ENCODE results near the gene FMNL2.
"Not testable (repeated sequence)": the region's sequence is repeated elsewhere in the genome, so short reads cannot be mapped to it uniquely, and the experiment has no call there.

Gene FMNL2

GRCh38 chr2:152335016-152335725 is at the start of gene FMNL2:
TSS of gene FMNL2 (plus strand) at chr2:152335174.
- DNase-seq, result peak; percentile 79 to 81

DNA sequence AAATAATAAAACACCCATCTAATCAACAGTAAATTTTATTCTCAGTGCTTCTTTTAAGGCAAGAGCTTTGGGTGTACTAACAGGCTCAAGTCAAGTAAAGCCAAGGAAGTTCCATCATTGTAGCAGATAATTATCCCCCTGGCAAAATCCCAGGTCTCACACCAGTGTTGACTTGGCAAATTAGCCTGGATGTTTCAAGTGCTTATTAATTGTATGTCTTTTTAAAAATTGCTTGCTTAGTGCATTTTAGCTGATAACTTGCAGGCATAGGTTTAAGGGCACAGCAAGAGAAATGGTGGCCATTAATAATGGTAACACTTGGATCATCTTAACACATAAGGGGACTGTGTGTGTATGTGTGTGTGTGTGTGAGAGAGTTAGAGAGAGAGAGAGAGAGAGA is 42.0 kb upstream of the FMNL2 start:
- no peak for DNase-seq

DNA sequence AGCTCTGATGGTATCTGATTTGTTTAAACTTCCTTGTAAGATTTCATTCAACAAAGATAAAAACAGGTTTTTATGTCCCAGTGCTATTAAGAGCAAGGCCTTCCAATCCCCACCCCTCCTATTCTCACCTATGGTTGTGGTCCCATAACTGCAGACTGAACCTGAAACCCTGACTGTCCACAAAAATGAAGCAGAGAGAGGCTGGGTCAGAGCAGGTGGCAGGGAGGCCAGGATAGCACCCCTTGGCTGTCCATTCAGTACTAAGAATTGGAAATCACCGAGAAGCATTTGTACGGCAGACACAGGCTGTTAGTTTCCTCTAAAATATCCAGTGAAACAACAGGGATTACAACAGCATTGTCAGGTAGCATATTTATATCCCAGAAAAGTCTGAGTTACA is 37.3 kb upstream of the FMNL2 start:
- DNase-seq, result no peak

- no peak for DNase-seq
Measured at GRCh38 chr2:152298754-152299153, 36.2 kb upstream of the FMNL2 start.

DNA sequence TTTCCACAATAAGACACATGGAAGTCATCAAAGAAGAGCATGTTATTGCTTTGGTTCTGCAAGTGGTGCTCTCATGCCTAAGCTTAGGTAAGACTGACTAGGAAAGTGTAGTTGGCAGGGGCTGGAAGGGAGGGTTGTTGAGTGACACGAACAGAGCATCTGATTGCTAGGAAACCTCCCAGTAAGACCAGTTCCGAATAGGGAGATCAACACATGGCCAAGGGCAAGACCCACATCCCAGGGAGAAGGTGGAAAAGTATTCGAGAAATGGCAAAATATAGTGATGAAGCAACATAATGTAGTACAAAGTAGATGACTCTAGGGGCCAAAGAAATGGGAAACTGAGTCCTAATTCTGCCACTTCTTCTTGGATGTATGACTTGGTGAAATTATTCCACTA is 33.8 kb upstream of the FMNL2 start:
- no peak for DNase-seq

GRCh38 chr2:152303951-152304350 is 31.0 kb upstream of the FMNL2 start:
- no peak for DNase-seq

- DNase-seq, result no peak
Measured at GRCh38 chr2:152304836-152305235, 30.1 kb upstream of the FMNL2 start.

- DNase-seq, result no peak
Measured at GRCh38 chr2:152307863-152308262, 27.1 kb upstream of the FMNL2 start.

- no peak for DNase-seq
Measured at GRCh38 chr2:152309352-152310214, 25.4 kb upstream of the FMNL2 start.

DNA sequence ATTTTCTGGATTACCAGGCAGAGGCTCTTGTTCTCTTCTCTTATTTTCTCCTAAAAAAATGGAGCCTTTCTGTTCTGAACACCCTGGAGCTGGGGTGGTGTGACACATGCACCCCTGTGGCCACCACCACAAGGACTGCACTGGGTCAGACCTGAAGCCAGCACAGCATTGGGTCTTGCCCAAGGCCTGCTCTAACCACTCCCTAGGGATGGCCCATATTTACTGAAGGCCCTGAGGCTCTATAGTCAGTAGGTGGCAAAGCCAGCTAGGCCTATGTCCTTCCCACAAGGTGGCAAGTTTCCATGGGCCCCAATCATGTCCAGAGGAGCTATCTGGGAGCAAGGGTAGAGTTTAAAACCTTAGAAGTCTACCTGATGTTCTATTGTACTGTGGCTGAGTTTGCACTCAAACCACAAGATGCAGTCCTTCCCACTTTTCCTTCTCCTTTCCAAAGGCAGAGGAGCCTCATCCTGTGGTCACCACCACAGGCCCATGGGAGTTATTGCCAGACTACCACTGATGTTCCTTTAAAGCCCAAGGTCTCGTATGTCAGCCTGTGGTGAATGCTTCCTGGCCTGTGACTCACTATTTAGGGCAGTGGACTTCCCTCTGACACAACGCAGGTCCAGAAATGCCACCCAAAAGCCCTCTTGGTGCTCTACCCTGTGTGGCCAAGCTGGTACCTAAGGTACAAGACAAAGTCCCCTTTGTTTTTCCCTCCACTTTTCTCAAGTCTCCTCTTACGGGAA is 15.0 kb upstream of the FMNL2 start:
- no peak for DNase-seq

GRCh38 chr2:152320814-152321213 is 14.2 kb upstream of the FMNL2 start:
- DNase-seq, result no peak

- no peak for DNase-seq
Measured at GRCh38 chr2:152322222-152322621, 12.8 kb upstream of the FMNL2 start.

DNA sequence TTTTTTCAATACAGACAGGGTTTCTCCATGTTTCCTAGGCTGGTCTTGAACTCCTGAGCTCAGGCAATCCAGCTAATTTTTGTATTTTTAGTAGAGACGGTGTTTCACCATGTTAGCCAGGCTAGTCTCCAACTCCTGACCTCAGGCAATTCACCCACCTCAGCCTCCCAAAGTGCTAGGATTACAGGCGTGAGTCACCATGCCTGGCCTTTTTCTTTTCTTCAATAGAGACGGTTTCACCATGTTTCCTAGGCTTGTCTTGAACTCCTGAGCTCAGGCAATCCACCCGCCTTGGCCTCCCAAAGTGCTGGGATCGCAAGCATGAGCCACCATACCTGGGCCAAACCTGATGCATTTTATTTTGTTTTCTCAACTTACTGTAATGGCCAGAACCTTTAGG is 9.8 kb upstream of the FMNL2 start:
- not testable (repeated sequence) for DNase-seq

DNA sequence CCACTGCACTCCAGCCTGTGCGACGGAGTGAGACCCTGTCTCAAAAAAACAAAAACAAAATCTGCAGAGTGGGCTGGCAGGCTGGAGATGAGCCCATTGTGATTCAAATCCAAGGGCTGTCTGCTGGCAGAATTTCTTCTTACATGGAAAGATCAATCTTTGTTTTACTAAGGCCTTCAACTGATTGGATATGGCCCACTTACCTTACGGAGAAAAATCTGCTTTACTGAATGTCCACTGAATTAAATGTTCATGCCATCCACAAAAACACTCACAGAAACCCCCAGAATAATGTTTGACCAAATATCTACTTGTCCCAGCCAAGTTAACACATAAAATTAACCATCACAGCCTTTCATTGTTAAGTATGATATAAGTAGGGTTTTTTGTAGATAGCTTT is 8.3 kb upstream of the FMNL2 start:
- no peak for DNase-seq

GRCh38 chr2:152328013-152328412 is 7.0 kb upstream of the FMNL2 start:
- no peak for DNase-seq

DNA sequence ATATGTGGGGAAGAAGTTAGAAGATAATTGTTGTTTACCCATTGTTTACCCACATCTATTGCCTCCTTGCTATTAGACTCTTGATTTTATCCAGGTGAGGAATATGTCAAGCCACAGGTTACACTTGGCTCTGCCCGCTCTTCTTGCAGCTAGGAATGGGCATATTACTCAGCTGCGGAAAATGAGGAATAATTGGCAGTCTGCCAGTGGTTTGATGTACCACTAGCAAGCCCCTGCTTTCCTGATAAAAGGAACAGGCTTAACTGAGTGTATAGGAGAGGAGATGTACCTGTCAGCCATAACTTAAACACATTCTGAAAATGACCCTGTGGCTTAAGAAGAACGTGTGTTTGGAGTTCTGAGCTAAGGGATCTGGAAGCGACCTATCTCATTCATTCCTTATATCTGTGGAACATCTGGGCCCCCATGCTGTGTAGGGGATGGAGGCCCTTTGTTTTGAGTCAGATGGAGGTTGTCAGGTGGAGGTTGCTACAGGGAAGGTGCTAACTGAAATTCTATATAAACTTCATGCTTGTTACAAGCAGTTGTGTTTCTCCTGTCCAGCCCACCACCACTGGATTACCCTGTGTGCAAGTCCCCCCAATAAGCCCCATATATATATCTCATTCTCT is 4.6 kb upstream of the FMNL2 start:
- DNase-seq, result no peak

DNA sequence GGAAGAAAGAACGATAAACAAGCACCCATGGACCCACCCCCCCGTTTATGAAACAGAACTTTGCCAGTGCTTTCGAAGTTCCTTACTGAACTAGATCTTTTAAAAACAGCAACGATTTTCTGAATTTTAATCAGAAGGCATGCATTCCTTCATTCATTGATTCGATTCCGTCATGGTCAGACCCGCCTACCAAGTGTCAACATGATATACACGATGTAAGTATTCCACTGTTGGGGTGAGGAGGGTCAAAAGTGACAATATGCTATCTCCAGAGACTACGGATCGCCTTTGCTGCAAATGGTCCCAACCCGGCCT is 316 bp upstream of the FMNL2 start:
- no peak for DNase-seq

GRCh38 chr2:152335726-152336118 is 748 bp downstream of the FMNL2 start:
- DNase-seq, result no peak

DNA sequence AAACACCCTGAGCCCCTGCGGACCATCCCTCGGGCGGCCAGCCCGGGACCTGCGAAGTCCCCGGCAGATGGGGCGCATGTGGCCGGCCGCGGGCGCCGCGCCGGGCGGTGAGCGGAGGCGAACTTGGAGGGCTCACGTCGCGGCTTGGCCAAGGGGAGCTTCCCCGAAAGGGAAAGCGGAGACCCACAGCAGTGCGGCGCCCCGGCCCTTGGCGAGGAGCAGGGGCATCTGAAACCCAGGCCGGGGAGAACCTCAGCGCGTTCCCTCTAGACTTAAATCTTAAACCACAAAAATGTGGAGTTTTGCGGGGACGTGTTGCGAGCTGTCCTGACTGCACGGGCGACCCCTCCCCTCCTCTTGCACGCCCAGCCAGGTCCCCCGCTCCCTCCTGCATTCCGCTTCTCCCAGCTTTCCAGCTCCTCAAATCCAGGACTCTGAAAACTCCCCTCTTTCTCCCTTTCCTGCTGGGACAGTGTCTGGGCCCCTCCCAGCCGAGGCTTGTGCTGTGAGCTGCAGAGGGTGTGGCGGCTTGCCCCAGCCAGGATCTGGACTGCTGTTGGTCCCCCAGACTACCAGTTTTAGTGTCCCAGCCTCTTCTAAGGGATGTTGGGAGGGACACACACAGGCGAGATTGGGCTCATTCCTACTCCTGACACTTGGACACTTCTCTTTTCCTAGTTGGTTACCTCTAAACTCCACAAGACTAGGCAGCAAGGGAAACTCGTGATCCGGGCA is 1.3 kb downstream of the FMNL2 start:
- DNase-seq, result no peak

DNA sequence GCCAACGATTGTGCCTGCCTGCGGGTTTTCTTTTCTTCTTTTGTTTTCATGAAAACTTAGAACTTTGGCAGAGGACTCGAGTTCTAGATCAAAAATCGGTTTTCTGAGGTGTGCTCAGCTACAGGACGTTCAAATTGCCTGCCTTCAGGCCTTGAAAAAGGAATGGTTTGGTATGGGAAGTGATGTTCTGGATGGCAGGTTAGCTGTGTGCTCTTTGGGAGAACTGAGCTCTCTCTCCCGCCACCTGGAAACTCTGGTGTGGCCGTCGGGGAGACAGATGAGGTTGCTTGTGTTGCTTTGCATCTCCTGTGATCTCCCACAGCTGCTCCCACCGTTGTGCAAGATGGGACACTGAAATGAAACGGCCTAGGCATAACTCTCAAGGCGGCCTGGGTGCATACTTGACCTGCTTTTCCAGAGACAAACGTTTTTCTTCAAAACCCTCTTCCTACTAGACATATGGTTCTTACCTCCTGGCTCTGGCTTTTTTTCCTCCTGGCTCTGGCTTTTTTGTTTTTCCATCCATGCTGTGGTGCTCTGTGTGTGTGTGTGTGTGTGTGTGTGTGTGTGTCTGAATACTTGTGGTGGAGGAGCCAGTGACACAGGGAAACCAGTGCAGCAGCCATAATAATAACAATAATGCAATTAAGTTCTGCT is 2.0 kb downstream of the FMNL2 start:
- DNase-seq, result no peak

DNA sequence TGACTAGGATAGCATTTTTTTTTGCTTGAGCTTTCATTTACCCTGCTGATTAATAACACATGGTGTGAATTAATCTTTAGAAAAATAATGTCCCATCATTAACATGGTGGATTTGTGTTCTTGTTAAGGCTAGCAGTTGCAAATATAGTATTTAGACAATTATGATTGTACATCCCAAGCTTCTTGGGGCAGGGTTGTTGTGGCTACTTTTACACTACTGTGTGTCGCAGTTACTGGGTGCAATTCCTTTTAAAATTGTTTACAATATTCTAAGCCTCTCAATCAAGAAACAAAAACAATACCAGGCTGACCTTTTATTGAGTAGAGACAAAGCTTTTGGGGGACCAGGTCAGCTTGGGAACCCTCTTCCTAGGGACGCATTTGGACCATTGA is 2.5 kb downstream of the FMNL2 start:
- DNase-seq, result no peak

All from NCI-H1930 (cell line).